ENCODE measurements around the gene OSBPL5.

Gene OSBPL5

GRCh38 chr11:3197044-3197695 lies 32.1 kb upstream of the OSBPL5 start:
- no peak for DNase-seq

- no peak for DNase-seq
Measured at GRCh38 chr11:3196161-3197043, 31.3 kb upstream of the OSBPL5 start.

GRCh38 chr11:3195251-3196160 lies 30.4 kb upstream of the OSBPL5 start:
- no peak for DNase-seq

GRCh38 chr11:3194016-3194816 lies 29.1 kb upstream of the OSBPL5 start:
- DNase-seq, result no peak

GRCh38 chr11:3193373-3194015 lies 28.4 kb upstream of the OSBPL5 start:
- no peak for DNase-seq

GRCh38 chr11:3192511-3193372 lies 27.6 kb upstream of the OSBPL5 start:
- DNase-seq, result no peak

- DNase-seq, result no peak
Measured at GRCh38 chr11:3191586-3192324, 26.6 kb upstream of the OSBPL5 start.

GRCh38 chr11:3190600-3190999 lies 25.5 kb upstream of the OSBPL5 start:
- DNase-seq, result no peak

- DNase-seq, result no peak
Measured at GRCh38 chr11:3189886-3190583, 24.9 kb upstream of the OSBPL5 start.

- no peak for DNase-seq
Measured at GRCh38 chr11:3189196-3189843, 24.2 kb upstream of the OSBPL5 start.

GRCh38 chr11:3188496-3189195 lies 23.5 kb upstream of the OSBPL5 start:
- no peak for DNase-seq

- DNase-seq, result no peak
Measured at GRCh38 chr11:3186166-3186953, 21.2 kb upstream of the OSBPL5 start.

GRCh38 chr11:3184732-3185347 lies 19.7 kb upstream of the OSBPL5 start:
- DNase-seq, result no peak

GRCh38 chr11:3183523-3183922 lies 18.4 kb upstream of the OSBPL5 start:
- no peak for DNase-seq

- no peak for DNase-seq
Measured at GRCh38 chr11:3182462-3182852, 17.3 kb upstream of the OSBPL5 start.

- DNase-seq, result no peak
Measured at GRCh38 chr11:3181725-3182461, 16.8 kb upstream of the OSBPL5 start.

All from activated CD4-positive, CD25-positive, alpha-beta regulatory T cell treated with anti-CD3 and anti-CD28 coated beads, Interleukin-2, amount 50 U/mL, for 72 hours (primary cell).